HG03354 (cell line): ENCODE measurements around the gene SYT1.
A peak's percentile ranks its signal among the peaks of the same experiment; 100 is the strongest.

ENCODE experiments used
- ATAC-seq: cut with Tn5 transposase; IDR thresholded peaks from one replicate; pipeline ENCODE4 v1.9.1; 2021; ENCODE audit warnings: mild to moderate bottlenecking; ENCODE audit not compliant: unreplicated experiment, poor library complexity, severe bottlenecking

Gene SYT1

DNA sequence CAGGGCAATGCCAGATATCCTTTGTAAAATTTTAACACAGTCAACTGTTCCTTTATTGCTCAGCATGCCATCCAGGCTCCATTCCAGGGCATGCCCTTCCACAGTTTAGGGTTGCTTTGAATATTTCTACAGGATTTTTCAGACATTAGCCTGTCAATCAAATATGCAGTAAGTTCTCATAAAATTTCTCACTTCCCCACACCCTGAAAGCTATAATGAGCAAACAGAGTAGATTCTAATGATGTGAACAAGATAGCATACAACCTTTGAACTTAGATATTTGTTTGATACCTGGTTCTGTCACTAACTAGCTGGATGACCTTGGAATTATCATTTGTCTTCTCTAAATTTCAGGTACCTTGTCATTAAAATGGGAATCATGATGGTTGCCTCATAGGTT lies 251.2 kb downstream of the SYT1 start:
- peak; percentile 77 for ATAC-seq

GRCh38 chr12:79119796-79120195 lies 255.2 kb downstream of the SYT1 start:
- no peak for ATAC-seq

DNA sequence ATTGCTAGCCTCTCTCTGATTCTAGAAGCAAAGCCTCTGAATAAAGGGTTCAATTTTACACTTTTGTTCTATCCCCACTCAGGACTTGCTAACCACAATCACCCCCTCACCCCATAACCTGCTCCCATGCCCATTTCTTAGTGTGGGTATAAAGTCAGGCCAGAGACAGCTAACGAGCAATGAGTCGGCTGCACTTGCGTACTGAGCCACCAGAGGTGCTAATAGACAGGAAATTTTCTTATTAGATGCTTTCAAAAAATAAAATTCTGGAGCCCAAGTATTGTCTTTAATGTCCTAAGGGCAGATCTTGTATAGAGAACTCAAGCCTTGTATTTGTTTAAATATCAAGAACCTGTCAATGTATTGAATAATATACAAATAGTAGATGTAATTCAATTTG lies 256.9 kb downstream of the SYT1 start:
- ATAC-seq, result peak; percentile 82

DNA sequence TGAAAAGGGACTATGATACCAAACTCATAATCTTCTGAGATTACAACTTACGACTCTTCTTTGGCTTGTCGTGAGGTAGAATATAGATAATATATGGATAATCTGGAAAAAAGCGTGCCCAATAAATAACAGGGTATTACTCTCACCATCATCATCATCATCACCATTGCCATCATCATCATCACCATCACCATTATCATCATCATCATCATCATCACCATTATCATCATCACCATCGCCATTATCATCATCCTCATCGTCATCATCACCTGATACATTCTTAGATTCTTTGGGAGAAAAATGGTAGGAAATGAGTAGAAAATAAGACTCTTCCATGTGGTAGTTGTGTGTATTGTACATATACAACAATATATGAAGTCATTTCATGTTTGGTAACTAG lies 259.8 kb downstream of the SYT1 start:
- ATAC-seq, result no peak

DNA sequence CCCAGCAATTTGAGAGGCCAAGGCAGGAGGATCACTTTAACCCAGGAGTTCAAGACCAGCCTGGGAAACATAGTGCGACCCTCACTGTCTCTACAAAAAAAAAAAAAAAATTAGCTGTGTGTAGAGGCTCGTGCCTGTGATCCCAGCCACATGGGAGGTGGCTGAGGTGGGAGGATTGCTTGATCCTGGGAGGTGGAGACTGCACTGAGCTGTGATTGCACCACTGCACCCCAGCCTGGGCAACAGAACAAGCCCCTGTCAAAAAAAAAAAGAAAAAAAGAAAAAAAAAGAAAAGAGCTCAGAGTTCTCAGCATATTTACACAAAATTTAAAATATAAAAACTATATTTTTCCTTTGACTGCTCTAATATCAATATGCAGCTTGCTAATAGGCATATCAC lies 260.8 kb downstream of the SYT1 start:
- ATAC-seq, result no peak

- ATAC-seq, result peak; percentile 91
Observed at GRCh38 chr12:79127271-79127751, 262.7 kb downstream of the SYT1 start.

DNA sequence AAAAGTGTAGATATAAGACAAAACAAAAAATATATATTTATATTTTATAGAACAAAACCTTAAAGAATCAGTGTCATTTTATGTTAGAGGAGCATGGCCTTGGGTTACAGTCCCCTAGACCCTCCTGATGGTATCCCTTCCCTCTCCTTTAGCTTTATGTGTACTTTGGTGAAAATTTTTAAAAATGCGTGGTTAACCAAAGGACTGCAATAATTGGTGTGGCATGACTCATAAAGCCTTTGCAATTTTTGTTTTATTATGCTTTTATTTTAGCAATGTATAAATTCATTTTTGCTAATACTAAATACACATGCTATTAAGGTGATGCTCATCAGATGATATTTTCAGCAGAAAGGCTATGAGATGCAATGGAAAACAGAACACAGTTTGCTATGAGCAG lies 264.4 kb downstream of the SYT1 start:
- ATAC-seq, result no peak

DNA sequence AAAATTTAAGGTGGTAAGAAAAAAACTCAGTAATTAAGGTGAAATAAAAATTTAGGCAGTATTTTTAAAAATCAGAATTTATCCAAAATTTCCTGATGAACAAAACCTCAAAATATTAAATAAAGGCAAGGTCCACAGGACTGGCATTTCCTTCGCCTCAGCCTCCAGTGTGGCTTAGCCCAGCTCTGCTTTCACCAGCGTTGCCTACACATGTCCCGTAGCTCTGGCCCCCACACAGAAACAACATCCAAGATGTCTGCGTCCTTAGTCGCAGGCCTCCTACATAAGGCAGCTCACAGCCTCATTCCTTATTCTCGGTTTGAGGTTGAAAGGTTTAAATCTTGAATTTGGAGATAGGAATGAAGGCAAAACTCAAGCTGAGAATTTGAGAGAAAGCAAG lies 274.3 kb downstream of the SYT1 start:
- no peak for ATAC-seq

DNA sequence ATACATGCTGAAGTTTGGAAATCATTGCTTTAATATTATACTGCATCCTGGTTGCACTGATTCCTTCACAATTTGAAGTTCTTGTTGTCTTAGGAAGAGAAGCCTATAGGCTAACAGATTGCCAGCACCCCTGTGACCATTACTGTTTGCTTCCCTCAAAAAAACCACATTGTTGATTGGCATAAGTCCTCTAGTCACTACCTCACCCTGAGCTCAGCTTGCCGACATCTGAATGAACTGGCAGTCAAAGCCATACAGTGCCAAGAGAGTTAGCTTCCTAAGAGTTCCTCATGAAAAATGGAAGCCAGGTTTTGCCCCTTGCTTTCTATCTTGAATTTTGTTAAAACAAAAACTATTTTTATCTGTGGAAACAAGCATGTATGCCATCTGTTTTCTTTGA lies 276.1 kb downstream of the SYT1 start:
- ATAC-seq, result no peak

GRCh38 chr12:79141776-79142175 lies 277.2 kb downstream of the SYT1 start:
- no peak for ATAC-seq

GRCh38 chr12:79143803-79144202 lies 279.2 kb downstream of the SYT1 start:
- ATAC-seq, result no peak

DNA sequence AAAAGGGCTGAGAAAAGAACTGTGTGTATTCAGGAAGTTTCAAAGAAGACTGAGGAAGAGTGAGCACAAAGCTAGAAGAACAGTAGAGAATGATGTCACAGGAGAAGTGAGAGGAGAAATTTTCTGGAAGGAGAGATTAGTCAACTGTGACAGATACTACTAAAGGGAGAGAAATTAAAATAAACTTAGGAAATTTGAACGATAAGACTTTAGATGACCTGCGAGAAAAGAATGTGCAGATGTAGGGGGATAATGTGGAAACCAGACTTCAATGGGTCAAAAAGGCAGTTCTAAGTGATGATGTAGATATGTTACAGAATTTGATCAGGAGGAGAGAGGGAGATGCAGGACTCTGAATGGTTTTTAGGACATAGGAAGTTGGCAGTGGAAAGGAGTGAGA lies 287.4 kb downstream of the SYT1 start:
- ATAC-seq, result no peak

GRCh38 chr12:79155683-79156082 lies 291.1 kb downstream of the SYT1 start:
- no peak for ATAC-seq

DNA sequence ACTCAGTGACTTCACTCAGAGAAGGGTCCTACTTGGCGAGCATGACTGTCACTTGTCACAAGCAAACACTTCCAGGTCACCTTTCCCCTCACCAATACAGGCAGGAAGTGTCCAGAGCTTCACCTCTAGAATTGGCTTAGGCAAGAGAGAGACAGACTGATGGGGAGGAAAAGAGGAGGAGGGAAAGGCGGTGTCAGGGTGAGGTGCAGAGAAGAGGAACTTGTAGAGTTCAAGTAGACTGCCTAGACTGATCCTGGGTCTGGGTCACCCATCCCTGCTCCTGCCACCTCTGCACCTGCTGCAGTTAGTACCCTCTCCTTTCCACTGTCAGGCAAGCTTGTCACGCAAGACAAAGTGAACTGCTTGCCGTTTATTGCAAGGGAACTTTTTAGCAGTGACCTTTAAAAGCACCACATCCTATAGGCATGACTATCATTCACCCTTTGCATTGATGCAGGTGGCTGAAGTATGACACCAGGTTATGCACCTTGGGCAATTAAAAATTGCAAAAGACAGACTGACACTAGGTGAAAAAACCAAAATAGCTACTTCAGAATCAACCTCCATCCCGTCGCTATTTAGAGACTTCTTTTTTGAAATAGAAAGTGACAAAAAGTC lies 292.4 kb downstream of the SYT1 start:
- ATAC-seq, result no peak

- ATAC-seq, result no peak
Observed at GRCh38 chr12:79161249-79161934, 296.8 kb downstream of the SYT1 start.

- ATAC-seq, result no peak
Observed at GRCh38 chr12:79162147-79162772, 297.7 kb downstream of the SYT1 start.

DNA sequence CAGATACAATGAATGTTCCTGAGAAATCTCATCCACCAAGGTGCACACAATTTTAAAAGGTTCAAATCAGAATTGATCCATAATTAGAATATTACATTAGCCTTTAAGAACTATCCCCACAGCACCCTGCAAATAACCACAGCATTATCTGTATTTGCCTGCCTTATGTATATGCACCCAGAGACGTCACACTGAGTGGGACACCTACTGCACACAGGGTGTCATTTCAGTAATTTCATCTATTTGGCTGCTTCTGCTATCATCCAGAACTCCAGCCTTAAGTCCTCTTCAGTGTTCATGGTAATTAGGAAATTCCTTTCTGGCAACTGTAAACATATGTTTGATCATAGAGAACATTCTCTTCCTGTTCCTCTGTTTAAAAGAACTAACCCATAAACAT lies 298.4 kb downstream of the SYT1 start:
- ATAC-seq, result no peak

DNA sequence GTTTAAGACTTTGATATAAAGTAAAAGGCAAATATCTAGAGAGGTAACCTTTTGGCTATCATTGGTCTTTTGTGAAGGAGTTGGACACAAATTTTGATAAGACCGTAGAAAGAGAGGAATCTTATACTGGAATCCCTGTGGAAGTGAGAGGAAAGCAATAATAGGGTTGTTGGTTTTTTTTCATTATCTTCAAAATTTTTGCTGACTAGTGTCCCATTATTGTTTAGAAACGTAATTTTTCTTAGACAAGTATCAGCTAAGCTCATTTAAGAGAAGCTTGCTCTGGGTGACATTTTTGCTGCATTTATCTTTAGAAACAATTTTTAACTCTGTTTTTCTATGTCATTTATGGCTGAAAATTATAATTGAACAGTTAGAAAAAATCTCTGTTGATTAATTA lies 300.3 kb downstream of the SYT1 start:
- no peak for ATAC-seq

GRCh38 chr12:79168687-79169086 lies 304.1 kb downstream of the SYT1 start:
- no peak for ATAC-seq

- ATAC-seq, result peak; percentile 85
Observed at GRCh38 chr12:79174626-79175025, 310.1 kb downstream of the SYT1 start.

DNA sequence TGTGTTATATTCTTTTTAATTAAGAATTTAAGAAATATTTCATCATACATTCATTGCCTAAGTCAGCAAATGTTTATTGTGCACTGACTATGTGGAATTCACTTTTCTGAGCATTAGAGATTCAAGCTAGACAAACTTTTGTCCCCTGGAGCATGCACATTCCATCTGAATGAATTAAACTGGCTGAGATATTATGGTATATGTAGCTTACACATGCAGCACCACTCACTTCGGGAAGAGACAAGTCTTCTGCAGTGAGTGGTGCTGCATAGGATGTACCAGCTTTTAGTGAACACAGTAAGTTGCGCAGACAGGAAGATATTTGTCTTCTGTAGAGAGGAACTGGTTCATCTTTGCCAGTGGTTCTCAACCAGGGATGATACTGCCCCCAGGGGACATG lies 318.4 kb downstream of the SYT1 start:
- no peak for ATAC-seq
